SH-SY5Y (cell line): ENCODE results near the gene HLCS.

Experiments
- GATA2 ChIP-seq: IDR thresholded peaks from 2 replicates; pipeline ENCODE4 v1.6.1; 2011; ENCODE audit warnings: mild to moderate bottlenecking, low read depth, low read length
- GATA3 ChIP-seq: IDR thresholded peaks from 2 replicates; pipeline ENCODE4 v1.6.1; 2011; ENCODE audit warnings: low read depth, mild to moderate bottlenecking, low read length, moderate library complexity

HLCS gene

GRCh38 chr21:36866419-36866818, 100.0 kb downstream of the HLCS start:
- TF ChIP-seq GATA2 (no peak), GATA3 (no peak)

GRCh38 chr21:36864974-36865373, 101.5 kb downstream of the HLCS start:
- TF ChIP-seq GATA2 (no peak), GATA3 (no peak)

DNA sequence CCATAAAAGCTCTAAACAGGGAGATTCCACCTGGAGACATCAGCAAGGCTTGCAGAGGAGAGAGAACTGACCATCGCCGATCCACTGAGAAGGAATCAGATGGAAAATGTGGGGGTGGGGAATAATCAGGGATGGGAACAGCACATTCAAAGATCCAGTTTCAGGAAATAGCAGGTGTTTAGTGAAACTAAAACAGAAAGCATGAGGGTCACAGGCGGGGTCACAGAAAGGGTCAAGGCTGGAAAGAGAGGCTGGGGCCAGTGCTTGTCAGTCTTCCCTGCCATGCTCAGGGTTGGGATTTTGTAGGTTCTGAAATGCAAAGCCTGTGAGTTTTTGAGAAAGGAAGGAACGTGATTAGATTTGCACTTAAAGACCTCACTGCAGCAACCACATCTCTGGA, 103.2 kb downstream of the HLCS start:
- TF ChIP-seq GATA2 (no peak), GATA3 (no peak)

DNA sequence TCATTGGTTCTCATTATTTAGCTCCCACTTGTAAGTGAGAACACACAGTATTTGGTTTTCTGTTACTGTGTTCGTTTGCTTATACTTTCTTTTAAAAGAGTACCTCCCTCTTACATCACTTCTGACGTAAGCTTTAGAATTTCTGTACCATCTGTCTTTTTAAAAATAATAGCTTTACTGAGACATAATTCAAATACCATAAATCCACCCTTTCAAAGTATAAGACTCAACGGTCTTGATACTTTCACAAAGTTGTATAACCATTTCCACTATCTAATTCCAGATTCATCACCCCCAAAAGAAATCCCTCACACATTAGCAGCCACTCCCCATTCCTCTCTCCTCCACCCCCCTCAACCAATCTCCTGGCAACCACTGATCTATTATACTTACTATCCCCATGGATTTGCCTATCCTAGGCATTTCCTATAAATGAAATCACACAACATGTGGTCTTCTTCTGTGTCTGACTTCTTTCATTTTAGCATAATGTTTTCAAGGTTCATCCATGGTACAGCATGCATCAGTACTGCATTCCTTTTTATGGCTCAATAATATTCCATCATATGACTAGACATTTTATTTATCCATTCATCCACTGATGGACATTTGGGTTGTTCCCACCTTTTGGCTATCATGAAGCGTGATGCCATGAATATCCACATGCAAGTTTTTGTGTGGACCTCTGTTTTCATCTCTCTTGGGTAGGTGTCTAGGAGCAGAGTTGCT, 104.7 kb downstream of the HLCS start:
- no peak for TF ChIP-seq GATA3
- TF ChIP-seq GATA2 = no peak

- TF ChIP-seq GATA2 = no peak
- TF ChIP-seq GATA3 = no peak
Measured at GRCh38 chr21:36860736-36861594, 105.5 kb downstream of the HLCS start.

DNA sequence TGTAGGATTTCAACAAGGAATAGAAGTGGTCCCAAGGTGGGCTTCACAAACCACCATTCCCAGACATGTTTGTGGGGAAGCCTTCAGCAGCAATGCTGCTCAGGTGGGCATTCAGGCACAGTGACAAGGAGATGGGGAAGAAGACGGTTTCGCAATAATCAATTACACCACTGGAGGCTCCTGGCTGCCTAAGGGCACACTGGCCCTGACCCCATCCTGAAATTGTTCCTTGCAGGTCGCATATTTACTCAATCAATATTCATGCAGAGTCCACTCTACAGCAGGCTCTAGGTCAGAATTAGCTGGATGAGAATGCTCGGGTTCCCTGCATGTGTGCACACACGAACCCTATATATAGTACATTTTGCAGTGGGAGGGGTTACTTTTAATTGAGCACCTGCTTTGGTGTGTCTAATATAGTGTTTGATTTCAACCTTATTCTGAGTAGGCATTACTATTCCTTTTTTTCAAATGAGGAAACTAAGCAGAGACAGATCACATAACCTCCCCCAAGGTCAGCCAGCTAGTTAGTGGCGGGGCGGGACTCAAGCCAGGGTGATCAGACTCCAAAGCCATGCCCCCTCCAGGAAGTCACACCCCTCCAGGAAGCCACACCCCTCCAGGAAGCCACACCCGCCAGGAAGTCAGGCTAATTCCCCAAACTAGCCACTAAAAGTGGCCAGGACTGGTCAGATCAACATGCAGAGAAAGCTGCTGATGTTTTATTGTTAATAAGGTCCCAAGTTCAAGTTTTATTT, 106.5 kb downstream of the HLCS start:
- no peak for TF ChIP-seq GATA2
- TF ChIP-seq GATA3 = no peak

DNA sequence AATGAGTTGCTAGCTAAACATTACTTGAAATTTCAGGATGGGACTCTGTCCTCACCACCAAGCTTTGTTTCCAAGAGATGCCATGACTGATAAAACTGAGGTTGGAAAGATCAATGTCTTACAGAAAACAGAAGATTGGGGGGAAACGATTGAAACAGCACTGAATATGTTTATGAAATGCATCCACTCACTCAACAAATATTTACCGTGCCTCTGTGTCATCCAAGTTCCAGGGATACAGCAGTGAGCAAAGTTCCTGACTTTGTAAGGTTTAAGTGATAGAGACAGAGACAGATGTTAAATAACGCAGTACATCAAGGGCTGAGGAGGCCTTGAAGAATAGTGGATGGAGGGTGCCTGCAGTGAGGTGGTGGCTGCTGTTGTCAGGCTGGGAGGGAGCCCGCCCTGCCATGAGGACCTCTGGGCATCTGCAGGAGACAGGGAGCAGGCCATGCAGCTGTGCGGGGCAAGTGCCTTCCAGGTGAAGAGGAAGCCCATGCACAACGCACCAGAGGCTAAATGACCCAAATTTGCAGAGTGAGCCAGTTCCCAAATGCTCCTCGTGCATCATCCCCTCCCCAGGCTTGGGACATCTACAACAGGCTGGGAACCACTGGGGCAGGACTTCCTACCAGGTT, 108.0 kb downstream of the HLCS start:
- TF ChIP-seq GATA3 = no peak

- TF ChIP-seq GATA2 (no peak), GATA3 (no peak)
Measured at GRCh38 chr21:36856643-36857042, 109.8 kb downstream of the HLCS start.

DNA sequence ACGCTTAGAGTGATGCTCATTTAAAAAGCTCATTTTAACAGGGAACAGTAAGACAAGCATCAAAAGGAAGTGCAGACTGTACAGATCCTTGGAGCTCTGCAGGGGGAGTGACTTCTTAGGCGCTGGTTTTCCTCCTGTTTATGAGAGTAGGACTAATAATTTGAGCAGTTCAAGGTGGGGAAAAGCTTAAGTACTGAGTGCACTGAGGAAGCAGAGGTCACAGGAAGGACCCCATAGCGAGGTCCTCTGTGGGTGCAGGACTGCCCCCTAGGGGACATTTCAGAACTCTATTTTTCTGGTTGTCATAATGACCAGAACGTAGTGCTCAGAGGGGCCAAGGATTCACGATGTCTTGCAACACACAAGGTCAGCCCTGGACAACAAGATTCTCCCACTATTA, 112.1 kb downstream of the HLCS start:
- no peak for TF ChIP-seq GATA2
- TF ChIP-seq GATA3 = no peak

- TF ChIP-seq GATA2 (no peak), GATA3 (no peak)
Measured at GRCh38 chr21:36852864-36853263, 113.6 kb downstream of the HLCS start.

DNA sequence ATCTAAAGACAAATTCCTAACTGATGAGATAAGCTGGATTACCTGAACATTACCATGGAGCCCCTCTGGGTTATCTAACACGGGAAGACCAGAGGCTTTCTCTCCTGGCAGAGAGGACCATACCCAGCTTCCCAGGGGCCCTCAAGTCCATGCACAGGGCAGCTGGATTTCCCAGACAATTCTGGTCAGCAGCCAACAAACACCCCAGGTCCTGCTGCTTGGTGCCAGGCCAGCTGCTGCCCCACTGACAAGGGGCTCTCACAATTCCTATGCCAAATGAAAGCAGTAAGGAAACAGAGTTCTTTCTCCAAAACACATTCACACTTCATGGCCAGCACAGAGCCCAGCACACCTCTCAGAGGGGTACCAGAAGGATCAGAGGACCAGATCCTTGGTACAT, 114.2 kb downstream of the HLCS start:
- no peak for TF ChIP-seq GATA2
- no peak for TF ChIP-seq GATA3

DNA sequence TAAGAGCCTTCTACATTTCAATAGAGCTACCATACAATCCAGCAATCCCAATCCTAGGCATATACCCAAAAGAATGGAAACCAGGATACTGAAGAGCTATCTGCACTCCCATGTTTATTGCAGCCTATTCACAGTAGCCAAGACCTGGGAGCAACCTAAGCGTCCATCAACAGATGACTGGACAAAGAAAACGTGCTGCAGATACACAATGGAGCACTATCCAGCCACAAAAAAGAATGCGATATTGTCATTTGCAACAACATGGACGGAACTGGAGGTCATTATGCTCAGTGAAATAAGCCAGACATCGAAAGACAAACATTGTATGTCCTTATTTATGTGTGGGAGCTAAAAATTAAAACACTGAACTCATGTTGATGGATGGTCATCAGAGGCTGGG, 115.3 kb downstream of the HLCS start:
- TF ChIP-seq GATA3 (no peak), GATA2 (no peak)

DNA sequence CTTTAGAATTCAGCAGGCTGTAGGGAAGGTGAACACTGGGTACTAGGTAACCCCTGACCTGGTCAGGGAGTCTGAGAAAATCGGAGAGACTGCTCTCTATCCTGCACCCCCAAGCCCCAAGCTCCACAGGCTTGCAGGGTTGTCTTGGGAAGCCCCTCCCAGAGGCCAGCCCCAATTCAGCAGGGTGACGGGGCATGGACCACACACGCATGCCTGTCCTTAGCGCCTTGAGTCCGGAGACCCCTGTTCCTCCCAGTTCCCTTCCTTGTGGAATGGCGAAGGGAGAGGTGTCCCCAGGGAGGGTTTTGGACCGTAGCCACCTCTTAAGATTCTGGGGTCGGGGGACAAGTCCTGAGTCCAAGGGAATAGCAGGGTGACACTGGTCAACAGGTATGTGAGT, 116.1 kb downstream of the HLCS start:
- TF ChIP-seq GATA2 (no peak), GATA3 (no peak)
